ENCODE results near the gene GABBR2. TPM values are rescaled to one million over a fixed set of nuclear protein-coding genes. Genes with fewer than 3 reads are reported as not detected.
"Not testable (repeated sequence)": the region's sequence is repeated elsewhere in the genome, so short reads cannot be mapped to it uniquely, and the experiment has no call there.

The GABBR2 gene
- total and polyA plus RNA-seq, 4 experiments from 2014 or later = not detected

DNA sequence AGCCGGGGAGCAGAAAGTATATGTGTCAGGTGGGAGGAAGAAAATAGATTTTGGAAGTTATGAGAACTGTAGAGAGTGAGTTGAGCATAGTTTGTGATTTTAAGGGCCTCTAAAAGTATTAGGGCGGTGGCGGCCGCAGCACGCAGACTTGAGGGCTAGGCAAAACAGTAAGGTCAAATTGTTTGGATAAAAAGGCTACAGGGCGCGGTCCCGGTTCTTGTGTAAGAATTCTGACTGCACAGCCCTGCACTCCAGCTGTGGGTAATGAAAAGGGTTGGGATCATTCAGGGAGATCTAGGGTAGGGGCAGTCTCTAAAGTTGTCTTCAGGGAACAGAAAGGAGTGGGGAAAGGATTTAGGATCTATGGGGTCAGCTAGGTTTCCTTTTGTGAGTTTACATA lies 441.2 kb downstream of the GABBR2 start:
- H3K4me3 Mint-ChIP-seq; H3K36me3 Mint-ChIP-seq; H3K4me1 Mint-ChIP-seq; intact Hi-C loops (cut with micrococcal nuclease); H3K27ac ChIP-seq (ENCODE audit: low read depth, low read length); H3K27me3 ChIP-seq (ENCODE audit: insufficient read depth, low read length); H3K9me3 ChIP-seq (ENCODE audit: control insufficient read depth in 1 of 2, low read length in 2 of 2); H3K9me3 Mint-ChIP-seq; H3K36me3 ChIP-seq (ENCODE audit: insufficient read depth, low read length); DNase-seq; POLR2A ChIA-PET (ENCODE audit: partially characterized antibody); H3K27ac Mint-ChIP-seq; CTCF ChIA-PET (ENCODE audit: partially characterized antibody); H3K4me3 ChIP-seq (ENCODE audit: low read length in 2 of 2); H3K4me1 ChIP-seq (ENCODE audit: insufficient read depth, low read length): not testable (repeated sequence)
- H3K27me3 Mint-ChIP-seq = peaks cover 7 to 16% of the 10 kb centered on the region in 2 donors

GRCh38 chr9:98264516-98264915 lies 444.2 kb downstream of the GABBR2 start:
- Histone ChIP-seq H3K9me3 (ENCODE audit: control insufficient read depth in 1 of 2, low read length in 2 of 2) (no peaks in the 10 kb centered on the region), H3K27ac (ENCODE audit: low read depth, low read length) (no peak overlapping the region), H3K36me3 (ENCODE audit: insufficient read depth, low read length) (no peaks in the 10 kb centered on the region), H3K4me1 (ENCODE audit: insufficient read depth, low read length) (no peaks in the 10 kb centered on the region), H3K27me3 (ENCODE audit: insufficient read depth, low read length) (no peaks in the 10 kb centered on the region), H3K4me3 (ENCODE audit: low read length in 2 of 2) (no peak overlapping the region)
- H3K27me3 Mint-ChIP-seq = peaks cover 0 to 8% of the 10 kb centered on the region in 2 donors
- no peak overlapping the region for H3K27ac Mint-ChIP-seq
- ChIA-PET CTCF (ENCODE audit: partially characterized antibody) (interaction anchor here (1.0 to 4.8 kb wide), 14 partner anchors 59 to 552 kb away, joined by 3 to 48 read pairs (median 4); no protein-coding TSS in a partner anchor), POLR2A (ENCODE audit: partially characterized antibody) (interaction anchor here (1.7 kb wide), 1 partner anchor 9 kb away, joined by 5 read pairs; the partner anchor contains the start of gene TBC1D2)
- H3K36me3 Mint-ChIP-seq = no peaks in the 10 kb centered on the region
- no peak overlapping the region for H3K4me3 Mint-ChIP-seq
- no peaks in the 10 kb centered on the region for H3K9me3 Mint-ChIP-seq
- peaks cover 0 to 5% (median 1%) of the 10 kb centered on the region in 4 donors for H3K4me1 Mint-ChIP-seq
- intact Hi-C loops (cut with micrococcal nuclease) = no loop called here
- DNase-seq = no peak

DNA sequence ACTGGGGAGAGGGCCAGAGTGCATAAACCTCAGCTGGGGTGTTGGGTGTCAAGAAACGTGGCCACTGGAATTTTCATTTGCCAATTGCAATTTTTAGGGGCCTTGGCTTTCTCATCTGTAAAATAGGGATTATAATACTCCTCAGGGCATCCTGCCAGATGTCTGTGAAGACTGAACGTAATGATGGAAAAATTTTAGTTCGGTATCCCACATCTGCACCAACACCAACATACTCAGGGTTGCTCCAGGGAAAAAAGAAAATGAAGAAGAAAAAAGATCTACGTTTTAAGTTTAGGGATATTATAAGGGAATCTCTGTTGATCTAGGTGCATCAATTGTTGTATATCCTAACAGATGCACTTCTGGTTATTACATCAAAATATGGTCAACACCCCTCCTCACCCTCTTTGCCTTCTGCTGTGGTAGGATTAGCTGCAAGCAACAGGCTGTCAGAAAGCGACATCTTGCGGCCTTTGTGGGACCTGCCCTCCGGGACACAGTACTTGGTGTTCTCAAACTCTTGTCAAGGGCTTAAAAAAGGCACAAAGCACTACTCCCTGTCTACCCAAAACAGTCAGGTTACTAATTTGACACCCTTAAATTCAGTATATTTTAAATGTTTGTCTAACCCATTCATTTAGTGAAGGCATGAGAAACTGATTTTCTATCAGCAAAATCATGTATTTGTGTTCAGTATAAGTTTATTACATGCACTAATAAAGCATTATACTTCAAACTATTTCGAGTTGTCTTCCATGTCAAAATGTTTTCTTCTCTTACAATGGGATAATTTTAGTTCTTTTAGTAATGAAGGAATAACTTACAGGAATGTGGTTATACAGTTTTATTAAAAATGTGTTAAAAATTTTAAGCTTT lies 445.0 kb downstream of the GABBR2 start:
- no peaks in the 10 kb centered on the region for H3K36me3 Mint-ChIP-seq
- peak overlapping the region in 2 of 7 donors; percentile 31 to 63 for H3K27ac Mint-ChIP-seq
- no peaks in the 10 kb centered on the region for H3K9me3 Mint-ChIP-seq
- Histone ChIP-seq H3K4me1 (ENCODE audit: insufficient read depth, low read length) (no peaks in the 10 kb centered on the region), H3K27ac (ENCODE audit: low read depth, low read length) (no peak overlapping the region), H3K9me3 (ENCODE audit: control insufficient read depth in 1 of 2, low read length in 2 of 2) (no peaks in the 10 kb centered on the region), H3K4me3 (ENCODE audit: low read length in 2 of 2) (no peak overlapping the region), H3K36me3 (ENCODE audit: insufficient read depth, low read length) (no peaks in the 10 kb centered on the region), H3K27me3 (ENCODE audit: insufficient read depth, low read length) (no peaks in the 10 kb centered on the region)
- ChIA-PET CTCF (ENCODE audit: partially characterized antibody) (interaction anchor here (0.8 to 4.8 kb wide), 22 partner anchors 21 to 552 kb away, joined by 3 to 48 read pairs (median 4); partner anchors contain the start of gene CORO2A), POLR2A (ENCODE audit: partially characterized antibody) (interaction anchor here (0.7 to 1.7 kb wide), 6 partner anchors 8 to 342 kb away, joined by 3 to 5 read pairs (median 3); partner anchors contain the start of genes TBC1D2 and TRMO)
- H3K4me1 Mint-ChIP-seq = peaks cover 0 to 5% (median 3%) of the 10 kb centered on the region in 4 donors
- H3K4me3 Mint-ChIP-seq = no peak overlapping the region
- peaks cover 0 to 6% of the 10 kb centered on the region in 2 donors for H3K27me3 Mint-ChIP-seq
- DNase-seq = peak; percentile 78 to 84 (median 80)
- intact Hi-C loops (cut with micrococcal nuclease) = loop anchor here (1.0 kb wide), 7 partner anchors 58 to 553 kb away; no protein-coding TSS in a partner anchor

- Mint-ChIP-seq H3K4me1 (peaks cover 0 to 5% (median 3%) of the 10 kb centered on the region in 4 donors), H3K27me3 (peaks cover 0 to 6% of the 10 kb centered on the region in 2 donors), H3K4me3 (no peak overlapping the region), H3K36me3 (no peaks in the 10 kb centered on the region), H3K9me3 (no peaks in the 10 kb centered on the region), H3K27ac (no peak overlapping the region)
- Histone ChIP-seq H3K27me3 (ENCODE audit: insufficient read depth, low read length) (no peaks in the 10 kb centered on the region), H3K27ac (ENCODE audit: low read depth, low read length) (no peak overlapping the region), H3K4me3 (ENCODE audit: low read length in 2 of 2) (no peak overlapping the region), H3K9me3 (ENCODE audit: control insufficient read depth in 1 of 2, low read length in 2 of 2) (no peaks in the 10 kb centered on the region), H3K36me3 (ENCODE audit: insufficient read depth, low read length) (no peaks in the 10 kb centered on the region), H3K4me1 (ENCODE audit: insufficient read depth, low read length) (no peaks in the 10 kb centered on the region)
- intact Hi-C loops (cut with micrococcal nuclease) = loop anchor here (1.0 kb wide), 7 partner anchors 58 to 553 kb away; no protein-coding TSS in a partner anchor
- CTCF ChIA-PET (ENCODE audit: partially characterized antibody) = interaction anchor here (0.8 to 4.8 kb wide), 17 partner anchors 20 to 551 kb away, joined by 3 to 48 read pairs (median 4); partner anchors contain the start of gene CORO2A
- POLR2A ChIA-PET (ENCODE audit: partially characterized antibody) = interaction anchor here (1.0 to 1.7 kb wide), 3 partner anchors 8 to 189 kb away, joined by 3 to 5 read pairs (median 5); partner anchors contain the start of gene TBC1D2
- no peak for DNase-seq
These were observed 445.7 kb downstream of the GABBR2 start for GRCh38 chr9:98263080-98263479.

DNA sequence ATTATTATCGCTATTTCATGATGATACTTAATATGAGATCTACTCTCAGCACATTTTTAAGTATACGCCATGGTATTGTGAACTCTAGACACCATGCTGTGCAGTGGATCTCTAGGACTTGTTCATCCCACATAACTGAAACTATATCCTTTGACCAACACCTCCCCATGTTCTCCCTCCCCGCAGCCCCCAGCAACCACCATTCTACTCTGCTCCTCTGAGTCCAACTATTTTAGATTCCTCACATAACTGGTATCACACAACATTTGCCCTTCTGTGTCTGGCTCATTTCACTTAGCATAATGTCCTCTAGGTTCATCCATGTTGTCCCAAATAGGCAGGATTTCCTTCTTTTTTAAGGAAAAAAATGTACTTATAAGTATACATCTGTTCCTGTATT lies 446.7 kb downstream of the GABBR2 start:
- H3K9me3 Mint-ChIP-seq = no peaks in the 10 kb centered on the region
- ChIA-PET POLR2A (ENCODE audit: partially characterized antibody) (no interaction called here), CTCF (ENCODE audit: partially characterized antibody) (interaction anchor here (1.0 to 4.8 kb wide), 6 partner anchors 56 to 338 kb away, joined by 3 to 48 read pairs (median 6); partner anchors contain the start of gene CORO2A)
- H3K27me3 ChIP-seq (ENCODE audit: insufficient read depth, low read length) = no peaks in the 10 kb centered on the region
- no peak overlapping the region for H3K27ac ChIP-seq (ENCODE audit: low read depth, low read length)
- no peaks in the 10 kb centered on the region for H3K36me3 ChIP-seq (ENCODE audit: insufficient read depth, low read length)
- no peak for DNase-seq
- no peak overlapping the region for H3K4me3 ChIP-seq (ENCODE audit: low read length in 2 of 2)
- intact Hi-C loops (cut with micrococcal nuclease) = no loop called here
- H3K27me3 Mint-ChIP-seq = peaks cover 0 to 4% of the 10 kb centered on the region in 2 donors
- peaks cover 3% of the 10 kb centered on the region for H3K4me1 ChIP-seq (ENCODE audit: insufficient read depth, low read length)
- H3K27ac Mint-ChIP-seq = no peak overlapping the region
- H3K4me3 Mint-ChIP-seq = no peak overlapping the region
- H3K36me3 Mint-ChIP-seq = no peaks in the 10 kb centered on the region
- H3K4me1 Mint-ChIP-seq = peaks cover 0 to 5% (median 3%) of the 10 kb centered on the region in 4 donors
- no peaks in the 10 kb centered on the region for H3K9me3 ChIP-seq (ENCODE audit: control insufficient read depth in 1 of 2, low read length in 2 of 2)

DNA sequence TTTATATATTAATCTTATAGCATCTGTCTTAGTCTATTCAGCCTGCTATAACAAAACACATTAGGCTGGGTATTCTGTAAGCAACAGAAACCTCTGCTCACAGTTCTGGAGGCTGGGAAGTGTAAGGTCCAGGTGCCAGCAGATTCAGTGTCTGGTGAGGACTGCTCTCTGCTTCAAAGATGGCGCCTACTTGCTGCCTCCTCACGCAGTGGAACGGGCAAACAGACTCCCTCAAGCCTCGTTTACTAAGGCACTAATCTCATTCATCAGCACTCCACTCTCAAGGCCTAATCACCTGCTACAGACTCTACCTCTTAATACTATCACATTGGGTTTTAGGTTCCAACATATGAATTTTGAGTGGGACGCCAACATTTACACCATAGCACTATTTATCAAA lies 448.1 kb downstream of the GABBR2 start:
- ChIA-PET POLR2A (ENCODE audit: partially characterized antibody) (no interaction called here), CTCF (ENCODE audit: partially characterized antibody) (interaction anchor here (0.6 kb wide), 1 partner anchor 25 kb away, joined by 3 read pairs; no protein-coding TSS in a partner anchor)
- DNase-seq = no peak
- H3K4me3 Mint-ChIP-seq = no peak overlapping the region
- H3K27me3 Mint-ChIP-seq = peaks cover 0 to 2% of the 10 kb centered on the region in 2 donors
- no peak overlapping the region for H3K4me3 ChIP-seq (ENCODE audit: low read length in 2 of 2)
- no peaks in the 10 kb centered on the region for H3K36me3 ChIP-seq (ENCODE audit: insufficient read depth, low read length)
- no peaks in the 10 kb centered on the region for H3K27me3 ChIP-seq (ENCODE audit: insufficient read depth, low read length)
- no peak overlapping the region for H3K27ac ChIP-seq (ENCODE audit: low read depth, low read length)
- H3K27ac Mint-ChIP-seq = no peak overlapping the region
- peaks cover 8% of the 10 kb centered on the region for H3K4me1 ChIP-seq (ENCODE audit: insufficient read depth, low read length)
- intact Hi-C loops (cut with micrococcal nuclease) = no loop called here
- H3K9me3 Mint-ChIP-seq = no peaks in the 10 kb centered on the region
- no peaks in the 10 kb centered on the region for H3K9me3 ChIP-seq (ENCODE audit: control insufficient read depth in 1 of 2, low read length in 2 of 2)
- peaks cover 2 to 17% (median 7%) of the 10 kb centered on the region in 4 donors for H3K4me1 Mint-ChIP-seq
- peaks cover 0 to 9% of the 10 kb centered on the region in 2 donors for H3K36me3 Mint-ChIP-seq

DNA sequence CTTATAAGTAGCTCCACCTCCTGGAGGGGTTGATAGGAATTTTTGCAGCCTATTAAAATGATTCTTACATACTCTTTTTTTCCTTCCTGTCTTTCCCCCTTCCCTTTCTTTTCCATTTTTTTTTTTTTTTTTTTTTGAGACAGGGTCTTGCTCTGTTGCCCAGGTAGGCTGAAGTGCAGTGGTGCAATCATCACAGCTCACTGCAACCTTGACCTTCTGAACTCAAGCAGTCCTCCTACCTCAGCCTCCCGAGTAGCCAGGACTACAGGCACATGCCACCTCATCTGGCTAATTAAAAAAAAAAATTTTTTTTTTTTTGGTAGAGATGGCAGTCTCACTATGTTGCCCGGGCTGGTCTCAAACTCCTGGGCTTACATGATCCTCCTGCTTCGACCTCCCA lies 448.9 kb downstream of the GABBR2 start:
- H3K27ac Mint-ChIP-seq = no peak overlapping the region
- H3K27me3 ChIP-seq (ENCODE audit: insufficient read depth, low read length) = no peaks in the 10 kb centered on the region
- no peaks in the 10 kb centered on the region for H3K9me3 Mint-ChIP-seq
- no peak overlapping the region for H3K4me3 Mint-ChIP-seq
- peaks cover 11% of the 10 kb centered on the region for H3K4me1 ChIP-seq (ENCODE audit: insufficient read depth, low read length)
- CTCF ChIA-PET (ENCODE audit: partially characterized antibody) = interaction anchor here (1.0 to 1.5 kb wide), 6 partner anchors 54 to 338 kb away, joined by 3 to 5 read pairs (median 3); partner anchors contain the start of gene TRMO
- H3K27ac ChIP-seq (ENCODE audit: low read depth, low read length) = no peak overlapping the region
- H3K4me1 Mint-ChIP-seq = peaks cover 5 to 24% (median 10%) of the 10 kb centered on the region in 4 donors
- no peaks in the 10 kb centered on the region for H3K36me3 ChIP-seq (ENCODE audit: insufficient read depth, low read length)
- H3K4me3 ChIP-seq (ENCODE audit: low read length in 2 of 2) = no peak overlapping the region
- H3K27me3 Mint-ChIP-seq = peaks cover 0 to 2% of the 10 kb centered on the region in 2 donors
- POLR2A ChIA-PET (ENCODE audit: partially characterized antibody) = interaction anchor here (0.6 to 0.7 kb wide), 2 partner anchors 48 to 154 kb away, joined by 3 to 5 read pairs; no protein-coding TSS in a partner anchor
- no peak for DNase-seq
- H3K36me3 Mint-ChIP-seq = peaks cover 0 to 15% of the 10 kb centered on the region in 2 donors
- H3K9me3 ChIP-seq (ENCODE audit: control insufficient read depth in 1 of 2, low read length in 2 of 2) = no peaks in the 10 kb centered on the region
- intact Hi-C loops (cut with micrococcal nuclease) = loop anchor here (5.0 to 10.0 kb wide), 2 partner anchors 357 to 565 kb away; partner anchors contain the start of gene XPA

All from CD4-positive, alpha-beta memory T cell (primary cell).